B cell (primary cell): ENCODE measurements around the gene MRS2. TPM values are rescaled to one million over a fixed set of nuclear protein-coding genes. Genes with fewer than 3 reads are reported as not detected.

Source experiments
- ATAC-seq: fragments of 200-7000 bp; cut with Tn5 transposase; one replicate; pipeline ENCODE4 v1.10.0; 2021; ENCODE audit warnings: low read depth, mild to moderate bottlenecking, moderate number of reproducible peaks, moderate library complexity
- CTCF ChIA-PET: fragments of 350-600 bp; sonication (Branson Sonifier 250); formaldehyde crosslinking; loops from one replicate; lab custom pipeline; 2021; ENCODE audit warnings: antibody characterized with exemption, inconsistent platforms; lab: Charles Lee
- POLR2A ChIA-PET: fragments of 350-600 bp; sonication (Branson Sonifier 250); formaldehyde crosslinking; loops from one replicate; lab custom pipeline; 2021; ENCODE audit warnings: antibody characterized with exemption; lab: Charles Lee
- DNase-seq: peaks from one replicate; pipeline ENCODE4 v3.0.0; 2013
- H2AFZ ChIP-seq: 2 replicates; pipeline ENCODE4 v1.6.1; 2012; ENCODE audit warnings: mild to moderate bottlenecking, low read depth, low read length; ENCODE audit not compliant: insufficient read depth, poor library complexity, severe bottlenecking
- H3K27ac ChIP-seq, 2 donors: 1 replicate in 1 of 2; 2 replicates in 1 of 2; pipeline ENCODE4 v1.5.1; 2012 to 2013; ENCODE audit warnings: low read length in 2 of 2, mild to moderate bottlenecking in 2 of 2, moderate library complexity in 1 of 2
- H3K27me3 ChIP-seq, 4 experiments: fragments of 200-600 bp in 1 of 4; sonication (generic) in 1 of 4; replicated peaks in 1 of 4; 1 replicate in 2 of 4; 2 replicates in 2 of 4; pipeline versions ENCODE4 v1.6.1 to v1.7.0; 2013 to 2016; ENCODE audit warnings: low read length in 3 of 4, mild to moderate bottlenecking in 2 of 4, mixed read lengths in 1 of 4, moderate library complexity in 1 of 4; ENCODE audit not compliant: insufficient read depth in 4 of 4, control insufficient read depth in 3 of 4; ENCODE audit errors: control extremely low read depth in 1 of 4
- H3K36me3 ChIP-seq, 2 experiments: replicated peaks in 1 of 2; 1 replicate in 1 of 2; 2 replicates in 1 of 2; pipeline versions ENCODE4 v1.6.1 to v1.7.1; 2013; ENCODE audit warnings: low read length in 1 of 2; ENCODE audit not compliant: insufficient read depth in 2 of 2, control insufficient read depth in 1 of 2; ENCODE audit errors: control extremely low read depth in 1 of 2, extremely low read depth in 1 of 2
- H3K4me1 ChIP-seq, 2 donors: fragments of 200-600 bp in 1 of 2; sonication (generic) in 1 of 2; 1 replicate in 1 of 2; 2 replicates in 1 of 2; pipeline versions ENCODE4 v1.5.1 to v1.6.1; 2013 to 2017; ENCODE audit warnings: low read length in 2 of 2; ENCODE audit not compliant: control insufficient read depth in 2 of 2, insufficient read depth in 2 of 2
- H3K4me2 ChIP-seq: replicated peaks from 2 replicates; pipeline ENCODE3; 2012; ENCODE audit warnings: mild to moderate bottlenecking, low read depth, low read length; ENCODE audit not compliant: poor library complexity, severe bottlenecking
- H3K4me3 ChIP-seq, 5 experiments: fragments of 200-600 bp in 1 of 5; sonication (generic) in 1 of 5; 1 replicate in 3 of 5; 2 replicates in 2 of 5; pipeline versions ENCODE4 v1.5.1 to v1.7.0; 2011 to 2016; ENCODE audit warnings: low read length in 4 of 5, mild to moderate bottlenecking in 4 of 5, low read depth in 2 of 5, control low read depth in 1 of 5, moderate library complexity in 1 of 5; ENCODE audit not compliant: insufficient read depth in 1 of 5; ENCODE audit errors: control extremely low read depth in 1 of 5, extremely low read depth in 1 of 5
- H3K79me2 ChIP-seq: fragments of 200-600 bp; sonication (generic); one replicate; pipeline ENCODE4 v1.6.0; 2016; ENCODE audit warnings: low read length; ENCODE audit not compliant: control insufficient read depth, insufficient read depth
- H3K9ac ChIP-seq: fragments of 200-600 bp; sonication (generic); 2 replicates; pipeline ENCODE4 v1.6.1; 2017; ENCODE audit warnings: mild to moderate bottlenecking, low read length, moderate library complexity
- H3K9me3 ChIP-seq, 3 donors: one replicate each; pipeline versions ENCODE4 v1.6.1 to v1.7.1; 2013; ENCODE audit warnings: low read length in 2 of 3; ENCODE audit not compliant: control insufficient read depth in 2 of 3, insufficient read depth in 1 of 3; ENCODE audit errors: control extremely low read depth in 1 of 3
- H4K20me1 ChIP-seq: 2 replicates; pipeline ENCODE4 v1.6.0; 2012; ENCODE audit warnings: mild to moderate bottlenecking, low read length; ENCODE audit not compliant: insufficient read depth, control insufficient read depth, poor library complexity, severe bottlenecking
- H3K27ac Mint-ChIP-seq: one replicate; pipeline ENCODE4 v1.8.0; 2021; ENCODE audit warnings: mixed read lengths
- H3K27me3 Mint-ChIP-seq: one replicate; pipeline ENCODE4 v1.8.0; 2021; ENCODE audit warnings: mixed read lengths
- H3K4me1 Mint-ChIP-seq: one replicate; pipeline ENCODE4 v1.8.0; 2021; ENCODE audit warnings: mixed read lengths
- H3K4me3 Mint-ChIP-seq: one replicate; pipeline ENCODE4 v1.8.0; 2021; ENCODE audit warnings: mixed read lengths
- H3K9me3 Mint-ChIP-seq: one replicate; pipeline ENCODE4 v1.8.0; 2022; ENCODE audit warnings: mixed read lengths; ENCODE audit not compliant: insufficient read depth
- CTCF ChIP-seq: fragments of 200-600 bp; IDR thresholded peaks from one replicate; pipeline ENCODE4 v1.8.0; 2022; ENCODE audit warnings: antibody characterized with exemption, mild to moderate bottlenecking
- EZH2 ChIP-seq: IDR thresholded peaks from 2 replicates; pipeline ENCODE4 v1.6.1; 2012; ENCODE audit warnings: borderline replicate concordance, low read depth, mild to moderate bottlenecking, moderate library complexity, low read length; ENCODE audit not compliant: insufficient read depth, poor library complexity, severe bottlenecking
- WGBS: methylation state at CpG from one replicate; pipeline ENCODE4 v1.1.5; 2013; ENCODE audit warnings: missing lambda C conversion rate; ENCODE audit not compliant: insufficient coverage; 5-methylcytosine and 5-hydroxymethylcytosine counted together
- intact Hi-C: fragments of 100-400 bp; cut with micrococcal nuclease; formaldehyde crosslinking; loops from one replicate; pipeline ENCODE4 v1.10.0; 2022
- polyA plus RNA-seq: library from polyadenylated mRNA; depleted of rRNA; stranded (reverse); fragments of >200 nt; gene quantifications from 2 replicates; pipeline ENCODE4 v1.2.3, GENCODE V29; 2012
- total RNA-seq, 2 donors: library from RNA; stranded (reverse); fragments of 120-200 nt in 1 of 2; gene quantifications; 1 replicate in 1 of 2; 2 replicates in 1 of 2; pipeline versions ENCODE4 v1.2.3 to v1.2.4, GENCODE V29; 2013 to 2022

MRS2 gene
- total and polyA plus RNA-seq, 2 donors (not counting 1 experiment from before 2014, with no cell fraction given) = 16.0 to 25.5 TPM

GRCh38 chr6:24394780-24395437 lies 7.8 kb upstream of the MRS2 start:
- no peak for DNase-seq
- Mint-ChIP-seq H3K4me1 (no peaks in the 10 kb centered on the region), H3K9me3 (peaks cover 6% of the 10 kb centered on the region), H3K27me3 (peaks cover 36% of the 10 kb centered on the region), H3K27ac (no peak overlapping the region), H3K4me3 (no peak overlapping the region)
- POLR2A ChIA-PET = no interaction called here
- H3K9ac ChIP-seq = no peak overlapping the region
- H3K4me3 ChIP-seq = no peak overlapping the region
- no peaks in the 10 kb centered on the region for H4K20me1 ChIP-seq
- ATAC-seq = no peak
- no peak overlapping the region for H2AFZ ChIP-seq
- TF ChIP-seq CTCF (no peak), EZH2 (no peak)
- H3K27me3 ChIP-seq = peaks cover 0 to 17% (median 6%) of the 10 kb centered on the region in 4 experiments
- no peaks in the 10 kb centered on the region for H3K4me1 ChIP-seq
- H3K4me2 ChIP-seq = no peak overlapping the region
- H3K36me3 ChIP-seq = no peaks in the 10 kb centered on the region
- H3K27ac ChIP-seq = no peak overlapping the region
- CTCF ChIA-PET = no interaction called here
- H3K9me3 ChIP-seq = peaks cover 0 to 8% (median 4%) of the 10 kb centered on the region in 3 donors
- H3K79me2 ChIP-seq = no peaks in the 10 kb centered on the region
- 90% methylated on average over 2 of the region's 4 CpGs for WGBS
- intact Hi-C loops = no loop called here

- Mint-ChIP-seq H3K9me3 (peaks cover 6% of the 10 kb centered on the region), H3K4me3 (no peak overlapping the region), H3K4me1 (peaks cover 10% of the 10 kb centered on the region), H3K27ac (no peak overlapping the region), H3K27me3 (peaks cover 36% of the 10 kb centered on the region)
- no peaks in the 10 kb centered on the region for H3K4me1 ChIP-seq
- no CpG with 5 or more reads among the region's 1 CpG for WGBS
- TF ChIP-seq CTCF (no peak), EZH2 (no peak)
- CTCF ChIA-PET = no interaction called here
- no peak overlapping the region for H2AFZ ChIP-seq
- H3K36me3 ChIP-seq = no peaks in the 10 kb centered on the region
- H3K9ac ChIP-seq = no peak overlapping the region
- POLR2A ChIA-PET = no interaction called here
- H3K9me3 ChIP-seq = peaks cover 0 to 8% (median 4%) of the 10 kb centered on the region in 3 donors
- no peak overlapping the region for H3K4me2 ChIP-seq
- H3K27me3 ChIP-seq = peaks cover 0 to 18% (median 6%) of the 10 kb centered on the region in 4 experiments
- no peak for ATAC-seq
- intact Hi-C loops = no loop called here
- H3K27ac ChIP-seq = no peak overlapping the region
- peaks cover 1% of the 10 kb centered on the region for H3K79me2 ChIP-seq
- H3K4me3 ChIP-seq = no peak overlapping the region
- no peak for DNase-seq
- H4K20me1 ChIP-seq = no peaks in the 10 kb centered on the region
Measured at GRCh38 chr6:24396824-24397223, 5.9 kb upstream of the MRS2 start.
